GM19099 (cell line): Measurements from ENCODE around the gene NTN4.

Experiments used
- POLR2A ChIP-seq: IDR thresholded peaks from 3 replicates; pipeline ENCODE4 v1.6.1; 2011; ENCODE audit warnings: low read depth; ENCODE audit not compliant: insufficient read length; ENCODE audit errors: extremely low read depth

NTN4 gene

GRCh38 chr12:95672166-95672565 is 118.4 kb downstream of the NTN4 start:
- TF ChIP-seq POLR2A, result no peak

DNA sequence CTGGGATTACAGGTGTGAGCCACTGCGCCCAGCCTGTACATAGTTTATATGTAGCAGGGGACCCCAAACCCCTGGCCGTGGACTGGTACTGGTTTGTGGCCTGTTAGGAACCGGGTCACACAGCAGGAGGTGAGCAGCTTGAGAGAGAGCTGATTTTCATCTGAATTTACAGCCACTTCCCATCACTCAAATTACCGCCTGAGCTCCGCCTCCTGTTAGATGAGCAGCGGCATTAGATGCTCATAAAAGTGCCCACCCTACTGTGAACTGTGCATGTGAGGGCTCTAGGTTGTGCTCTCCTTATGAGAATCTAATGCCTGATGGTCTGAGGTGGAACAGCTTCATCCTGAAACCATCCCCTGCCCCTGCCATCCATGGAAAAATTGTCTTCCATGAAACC is 119.3 kb downstream of the NTN4 start:
- TF ChIP-seq POLR2A, result no peak

DNA sequence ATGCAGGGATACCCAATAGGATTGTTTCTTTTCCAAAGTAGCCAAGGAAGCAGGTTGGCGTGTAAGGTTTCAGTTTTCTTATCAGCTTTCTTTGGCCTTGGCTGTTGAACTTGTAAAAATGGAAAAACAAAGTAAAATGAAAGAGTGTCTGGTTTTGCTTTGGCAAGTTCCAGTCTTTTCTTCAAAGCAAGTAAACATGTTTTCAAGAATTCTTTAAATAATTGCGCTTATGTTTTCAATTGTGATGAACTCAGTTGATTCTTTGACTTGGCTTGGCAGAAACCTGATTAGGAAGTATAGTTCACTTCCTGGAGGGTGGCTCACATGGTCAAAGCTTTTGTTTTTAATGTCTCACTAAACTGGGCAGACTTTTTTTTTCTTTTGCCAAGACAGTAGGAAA is 127.0 kb downstream of the NTN4 start:
- no peak for TF ChIP-seq POLR2A

- TF ChIP-seq POLR2A, result no peak
Observed at GRCh38 chr12:95661360-95661759, 129.2 kb downstream of the NTN4 start.

- TF ChIP-seq POLR2A, result no peak
Observed at GRCh38 chr12:95658386-95658785, 132.2 kb downstream of the NTN4 start.

GRCh38 chr12:95653771-95654546 is 136.6 kb downstream of the NTN4 start:
- no peak for TF ChIP-seq POLR2A

- TF ChIP-seq POLR2A, result no peak
Observed at GRCh38 chr12:95651681-95652080, 138.9 kb downstream of the NTN4 start.

GRCh38 chr12:95648990-95649791 is 141.4 kb downstream of the NTN4 start:
- TF ChIP-seq POLR2A, result no peak

DNA sequence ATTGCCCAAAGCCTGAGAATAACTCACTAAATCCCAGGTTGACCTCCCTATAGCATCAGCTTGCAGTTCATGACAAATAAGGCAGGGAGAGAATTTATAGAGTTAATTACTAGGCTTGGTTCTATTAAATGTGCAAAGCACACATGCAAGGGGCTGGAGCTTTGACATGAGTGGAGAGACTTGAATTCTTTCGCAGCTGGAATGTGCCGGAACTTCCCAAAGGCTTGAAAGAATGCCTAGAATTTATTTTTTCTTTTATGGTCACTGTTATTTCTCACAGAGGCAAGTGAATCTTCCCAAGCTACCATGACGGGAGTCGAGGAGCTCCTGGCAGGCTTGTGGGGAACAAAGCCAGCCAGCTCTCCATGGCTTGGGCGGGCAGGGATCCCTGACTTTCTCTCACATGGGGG is 143.8 kb downstream of the NTN4 start:
- TF ChIP-seq POLR2A, result no peak

DNA sequence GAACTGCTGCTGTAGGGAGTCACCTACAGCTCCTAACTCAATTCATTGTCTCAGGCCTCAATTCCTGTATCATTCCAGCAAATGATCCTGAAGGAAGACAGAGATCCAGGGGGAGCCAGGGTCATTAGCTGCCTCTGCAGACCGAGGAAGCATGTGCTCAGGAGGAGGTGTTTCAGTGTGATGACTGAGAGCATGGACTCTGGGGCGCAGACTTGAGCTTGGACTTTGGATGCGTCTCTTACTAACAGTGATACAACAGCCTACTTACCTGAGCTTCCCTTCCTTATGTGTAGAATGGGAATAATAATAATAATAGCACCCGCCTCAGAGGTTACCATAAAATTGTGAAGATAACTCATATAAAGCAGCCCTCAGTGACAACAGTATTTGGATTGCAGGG is 147.3 kb downstream of the NTN4 start:
- TF ChIP-seq POLR2A, result no peak

- TF ChIP-seq POLR2A, result no peak
Observed at GRCh38 chr12:95642583-95642982, 148.0 kb downstream of the NTN4 start.

GRCh38 chr12:95641299-95641952 is 149.1 kb downstream of the NTN4 start:
- no peak for TF ChIP-seq POLR2A

DNA sequence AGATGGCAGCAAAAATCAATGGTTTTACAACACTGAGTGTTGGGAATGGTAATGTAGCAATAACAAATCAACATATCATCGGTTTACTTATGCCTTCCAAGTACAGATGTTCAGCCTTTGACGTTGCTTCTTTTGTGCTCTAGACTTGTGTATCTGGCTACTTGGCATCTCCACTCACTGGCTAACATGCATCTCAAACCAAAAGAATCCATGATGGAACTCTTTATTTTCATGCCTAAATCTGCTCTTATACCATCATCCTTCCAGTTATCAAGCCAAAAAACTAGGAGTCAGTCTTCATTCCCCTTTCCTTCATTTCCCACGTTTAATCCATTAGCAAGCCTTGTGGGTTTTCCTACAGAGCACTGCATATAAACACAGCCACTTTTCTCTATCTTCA is 150.0 kb downstream of the NTN4 start:
- no peak for TF ChIP-seq POLR2A

DNA sequence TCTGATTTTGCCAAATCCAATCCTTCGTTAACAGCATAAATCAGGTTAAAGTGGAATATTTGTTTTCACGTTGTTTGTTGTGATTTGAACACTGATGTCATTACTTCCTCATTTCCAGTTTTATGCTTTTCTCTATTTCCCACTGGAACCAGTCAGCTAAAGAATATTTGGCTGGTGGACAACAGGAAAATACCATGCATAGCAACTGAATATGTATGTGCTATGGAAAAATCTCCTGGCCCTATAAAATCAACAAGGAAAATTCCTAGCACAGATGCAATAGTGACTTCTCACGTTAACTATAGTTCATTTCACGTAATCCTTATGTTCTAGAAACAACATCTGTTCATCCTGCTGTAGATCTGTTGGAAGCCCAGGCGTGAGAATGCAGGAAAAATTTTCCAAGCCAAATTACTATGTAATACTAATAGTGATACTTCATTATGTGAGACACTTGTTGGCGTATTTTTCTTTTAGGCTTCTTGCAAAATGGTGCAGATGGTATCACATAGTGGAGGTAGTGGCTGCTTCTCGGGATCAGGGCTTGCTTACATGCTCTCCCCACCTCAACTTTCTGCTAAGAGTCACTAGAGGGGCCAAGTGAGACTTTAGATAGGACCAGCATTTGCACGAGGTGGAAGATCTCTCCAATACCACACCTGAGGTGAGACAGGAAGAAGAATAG is 153.0 kb downstream of the NTN4 start:
- no peak for TF ChIP-seq POLR2A

- no peak for TF ChIP-seq POLR2A
Observed at GRCh38 chr12:95637010-95637409, 153.6 kb downstream of the NTN4 start.
